GM19328 (cell line): ENCODE measurements around the gene SOCS3.
"Not testable (repeated sequence)": the region's sequence is repeated elsewhere in the genome, so short reads cannot be mapped to it uniquely, and the experiment has no call there.

Experiments used
- ATAC-seq: cut with Tn5 transposase; IDR thresholded peaks from one replicate; pipeline ENCODE4 v1.9.1; 2021; ENCODE audit warnings: mild to moderate bottlenecking, moderate library complexity; ENCODE audit not compliant: unreplicated experiment

Gene SOCS3

GRCh38 chr17:78332991-78333390 is 26.9 kb downstream of the SOCS3 start:
- ATAC-seq: no peak

GRCh38 chr17:78331355-78331754 is 28.5 kb downstream of the SOCS3 start:
- ATAC-seq: not testable (repeated sequence)

GRCh38 chr17:78330570-78331224 is 29.2 kb downstream of the SOCS3 start:
- ATAC-seq: no peak

- no peak for ATAC-seq
Observed at GRCh38 chr17:78329263-78330059, 30.4 kb downstream of the SOCS3 start.

- ATAC-seq: no peak
Observed at GRCh38 chr17:78327880-78328279, 32.0 kb downstream of the SOCS3 start.

- ATAC-seq: no peak
Observed at GRCh38 chr17:78325076-78325687, 34.7 kb downstream of the SOCS3 start.

- no peak for ATAC-seq
Observed at GRCh38 chr17:78324391-78325075, 35.3 kb downstream of the SOCS3 start.

GRCh38 chr17:78323826-78324390 is 36.0 kb downstream of the SOCS3 start:
- no peak for ATAC-seq

- ATAC-seq: no peak
Observed at GRCh38 chr17:78322858-78323455, 36.9 kb downstream of the SOCS3 start.

- no peak for ATAC-seq
Observed at GRCh38 chr17:78322327-78322857, 37.5 kb downstream of the SOCS3 start.

- no peak for ATAC-seq
Observed at GRCh38 chr17:78318843-78319242, 41.0 kb downstream of the SOCS3 start.

- ATAC-seq: no peak
Observed at GRCh38 chr17:78318407-78318806, 41.5 kb downstream of the SOCS3 start.

- ATAC-seq: no peak
Observed at GRCh38 chr17:78317794-78318400, 42.0 kb downstream of the SOCS3 start.

- ATAC-seq: no peak
Observed at GRCh38 chr17:78316867-78317789, 42.7 kb downstream of the SOCS3 start.

- no peak for ATAC-seq
Observed at GRCh38 chr17:78316115-78316866, 43.6 kb downstream of the SOCS3 start.

- no peak for ATAC-seq
Observed at GRCh38 chr17:78315355-78316114, 44.3 kb downstream of the SOCS3 start.

GRCh38 chr17:78314683-78315354 is 45.1 kb downstream of the SOCS3 start:
- no peak for ATAC-seq
